HG02973 (cell line): ENCODE results near the gene AKAP6.

Experiments used
- ATAC-seq: cut with Tn5 transposase; IDR thresholded peaks from one replicate; pipeline ENCODE4 v1.9.1; 2021; ENCODE audit warnings: moderate library complexity; ENCODE audit not compliant: unreplicated experiment

Gene AKAP6

GRCh38 chr14:32404784-32405573, 75.9 kb downstream of the AKAP6 start:
- ATAC-seq: no peak

- no peak for ATAC-seq
Observed at GRCh38 chr14:32405856-32406255, 76.8 kb downstream of the AKAP6 start.

- no peak for ATAC-seq
Observed at GRCh38 chr14:32407130-32407529, 78.0 kb downstream of the AKAP6 start.

DNA sequence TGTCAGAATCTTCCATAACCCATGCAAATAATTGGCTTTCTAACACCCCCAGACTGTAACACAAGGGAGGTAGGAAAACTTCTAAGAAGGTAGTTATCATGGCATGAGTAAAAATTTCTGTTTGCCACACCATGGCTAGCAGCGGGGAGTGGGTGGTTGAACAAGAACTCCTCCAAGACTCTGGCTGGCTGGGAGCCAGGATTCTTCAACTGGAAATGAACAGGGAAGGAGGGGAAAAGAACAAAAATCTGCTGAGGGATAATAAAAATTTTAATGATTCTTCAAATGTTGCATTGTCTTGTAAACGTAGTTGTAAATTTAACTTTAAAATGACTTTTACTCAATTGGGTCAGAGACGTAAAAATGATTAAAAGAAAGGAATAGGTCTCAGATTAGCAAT, 78.9 kb downstream of the AKAP6 start:
- no peak for ATAC-seq

DNA sequence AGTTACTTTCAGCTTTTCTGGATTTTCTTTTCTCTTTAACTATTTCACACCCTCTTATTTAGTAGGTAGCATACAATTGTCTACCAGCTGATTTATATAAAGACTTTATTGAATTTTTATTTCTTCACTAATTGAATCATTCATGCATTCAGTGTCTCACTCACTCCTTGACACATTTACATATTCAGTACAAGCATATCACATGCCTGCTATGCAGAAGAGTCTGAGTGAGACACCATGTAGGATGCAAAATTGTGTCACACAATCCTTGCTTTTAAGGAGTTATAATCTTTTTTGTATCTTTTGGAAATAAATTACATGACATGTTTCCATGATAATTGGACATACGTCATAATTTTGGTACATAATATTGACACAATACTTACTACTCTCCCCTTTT, 83.0 kb downstream of the AKAP6 start:
- ATAC-seq: no peak

DNA sequence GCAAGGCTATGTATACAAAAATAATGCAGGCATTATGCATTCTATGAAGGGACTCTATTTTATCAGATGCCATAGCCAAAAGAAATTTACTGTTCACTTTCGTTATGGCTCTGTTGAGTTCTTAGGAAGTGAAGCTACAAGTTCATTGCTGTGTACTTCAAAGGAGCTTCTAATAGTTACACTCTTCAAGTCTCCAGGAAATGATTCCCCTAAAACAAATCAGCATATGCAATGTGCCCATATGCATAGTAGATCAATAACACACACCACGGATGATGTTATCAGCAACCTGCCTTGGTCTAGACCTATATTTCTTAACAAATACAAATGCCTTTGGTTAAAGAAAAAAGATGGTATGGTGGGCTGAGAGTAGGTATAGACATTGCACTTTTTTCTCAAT, 83.4 kb downstream of the AKAP6 start:
- ATAC-seq: no peak

DNA sequence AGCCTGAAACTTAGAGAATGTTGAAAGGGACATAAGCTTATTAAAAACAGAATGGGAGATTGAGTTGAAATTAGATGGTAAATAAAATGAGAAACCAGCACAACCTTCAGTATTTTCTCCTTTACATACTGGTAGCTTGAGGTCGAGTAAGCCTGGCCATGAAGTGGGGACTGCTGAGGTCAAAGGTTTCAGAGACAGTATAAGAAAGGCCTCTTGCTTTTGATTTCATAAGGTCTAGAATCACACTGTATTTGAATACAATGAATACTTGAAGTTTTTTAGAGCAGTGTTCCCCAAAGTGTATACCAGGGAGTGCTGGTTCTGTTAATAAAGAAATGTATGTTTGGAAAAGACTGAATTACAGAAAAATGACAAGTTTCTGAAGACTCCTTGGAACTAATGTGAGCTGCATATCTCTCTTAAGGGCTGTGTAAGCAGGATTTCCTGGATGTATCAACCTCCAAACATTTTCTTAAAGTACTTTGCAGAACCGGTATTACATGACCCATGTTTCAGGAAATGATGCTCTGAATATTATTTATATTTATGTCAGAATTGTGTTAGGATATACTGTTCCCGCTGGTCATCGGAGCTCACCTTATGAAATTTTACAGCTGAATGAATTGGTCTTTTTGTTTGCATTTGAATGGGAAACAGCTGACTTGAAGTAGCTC, 85.0 kb downstream of the AKAP6 start:
- ATAC-seq: no peak

GRCh38 chr14:32414808-32415255, 85.7 kb downstream of the AKAP6 start:
- ATAC-seq: no peak

DNA sequence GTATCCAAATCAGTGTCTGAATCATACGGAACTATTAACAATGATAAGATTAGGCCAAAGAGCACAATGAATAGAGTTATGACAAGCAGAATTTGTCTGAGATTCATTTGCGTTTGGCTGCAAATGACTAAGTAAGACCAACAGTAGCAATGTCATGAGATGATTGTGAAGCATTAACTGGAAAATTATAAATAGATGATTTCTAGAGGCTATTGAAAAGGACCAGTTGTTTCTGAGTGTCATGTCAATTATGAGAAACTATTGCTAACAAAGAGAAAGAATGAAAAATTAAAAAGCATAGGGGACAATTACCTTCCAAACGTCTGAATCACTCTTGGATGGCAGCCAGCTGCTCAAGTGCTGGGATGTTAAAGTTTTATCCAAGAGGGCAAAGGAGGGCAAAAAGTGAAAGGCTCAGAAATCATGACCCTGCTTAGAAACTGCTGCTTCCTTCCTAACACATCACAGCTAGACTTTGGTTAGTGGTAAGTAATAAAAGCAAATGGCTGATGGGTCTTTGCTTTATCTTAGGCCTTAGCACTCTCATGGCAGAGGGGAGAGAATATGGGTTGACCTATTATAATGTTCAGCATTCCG, 89.0 kb downstream of the AKAP6 start:
- ATAC-seq: no peak

DNA sequence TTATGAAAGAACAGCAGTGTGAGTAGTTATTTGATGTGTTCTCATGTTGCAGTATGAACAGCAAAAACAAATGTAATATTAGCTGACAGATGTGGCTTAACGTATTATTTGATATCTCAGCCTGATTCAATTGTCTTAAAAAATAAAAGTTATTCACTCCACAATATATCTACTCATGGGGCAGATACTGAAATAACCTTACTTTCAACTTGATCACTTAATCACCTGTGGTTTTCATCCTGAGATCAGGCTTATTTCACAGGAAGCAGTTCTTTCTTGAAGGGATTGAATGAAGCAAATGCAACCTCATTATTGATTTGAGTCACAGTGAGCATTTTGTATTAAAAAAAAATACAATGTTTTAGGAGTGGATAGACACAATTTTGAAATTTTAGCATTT, 90.3 kb downstream of the AKAP6 start:
- no peak for ATAC-seq

GRCh38 chr14:32421781-32422180, 92.7 kb downstream of the AKAP6 start:
- no peak for ATAC-seq

DNA sequence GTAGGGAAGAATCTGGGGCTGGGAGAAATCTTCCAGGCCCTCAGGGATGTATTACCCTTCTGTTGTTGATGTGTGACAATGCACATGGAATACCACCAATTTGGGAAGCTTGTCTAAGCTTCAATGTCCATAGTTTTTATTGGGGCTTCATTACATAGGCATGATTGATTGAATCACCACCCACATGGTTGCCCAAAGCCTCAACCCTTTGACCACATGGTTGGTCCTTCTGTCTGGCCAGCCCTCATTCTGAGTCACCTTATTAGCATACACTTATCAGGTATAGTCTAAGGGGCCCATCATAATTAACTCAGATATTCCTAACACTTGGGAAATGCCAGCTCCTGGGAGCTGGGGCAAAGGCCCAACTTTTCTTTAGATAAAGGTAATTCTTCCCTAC, 93.3 kb downstream of the AKAP6 start:
- no peak for ATAC-seq

DNA sequence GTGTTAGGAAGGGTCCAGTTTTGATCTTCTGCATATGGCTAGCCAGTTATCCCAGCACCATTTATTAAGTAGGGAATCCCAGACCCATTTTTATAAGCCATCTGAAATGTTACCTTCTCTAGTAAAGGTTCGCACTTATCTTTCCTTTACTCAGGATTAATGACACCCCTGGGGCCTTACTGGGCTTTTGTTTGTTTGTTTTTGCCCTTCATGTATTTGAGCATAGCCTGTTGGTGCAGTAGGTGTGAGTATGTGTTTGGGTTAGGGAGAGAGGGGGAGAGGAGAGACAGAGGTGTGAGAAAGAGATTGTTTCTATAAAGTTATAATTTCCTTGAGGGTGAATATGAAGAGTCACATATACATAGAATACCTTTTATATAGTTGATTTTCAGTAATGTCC, 96.9 kb downstream of the AKAP6 start:
- no peak for ATAC-seq

DNA sequence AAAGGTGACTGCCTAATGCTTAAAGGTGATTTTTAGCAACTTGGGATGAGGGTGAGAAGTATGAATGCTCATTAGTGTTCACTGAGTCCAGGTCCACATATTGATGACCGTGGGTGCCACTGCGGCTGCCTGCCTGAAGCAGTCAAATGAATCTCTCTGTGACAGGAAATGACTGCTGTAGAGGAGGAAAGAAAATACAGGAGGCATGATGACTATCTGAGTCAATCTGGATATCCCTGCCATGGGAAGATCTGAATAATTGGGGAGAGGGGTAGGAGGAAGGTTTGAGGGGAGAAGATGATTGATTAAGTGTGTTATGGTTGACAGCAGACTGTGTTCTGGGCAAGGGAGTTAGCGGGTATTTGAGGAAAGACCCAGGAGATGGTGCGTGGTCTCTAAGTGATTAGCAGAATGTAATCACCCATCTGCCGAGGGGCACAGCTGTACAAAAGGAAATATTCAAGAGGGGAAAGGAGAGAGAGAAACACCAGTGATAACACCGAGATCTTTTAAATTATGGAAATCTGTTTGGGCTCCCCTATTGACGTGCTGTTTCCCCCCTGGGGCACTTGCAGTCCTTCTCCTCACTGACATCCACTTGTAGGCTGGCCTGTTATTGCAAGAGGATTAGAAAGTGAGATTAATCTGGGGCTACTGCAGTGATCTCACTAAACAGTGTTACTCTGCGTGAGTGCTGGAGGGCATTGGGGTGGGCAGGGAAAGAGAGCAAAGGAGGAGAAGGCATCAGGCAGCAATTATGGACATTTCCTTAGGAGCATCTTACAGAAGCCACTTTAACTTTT, 97.7 kb downstream of the AKAP6 start:
- ATAC-seq: no peak

- ATAC-seq: no peak
Observed at GRCh38 chr14:32427726-32428528, 98.8 kb downstream of the AKAP6 start.

DNA sequence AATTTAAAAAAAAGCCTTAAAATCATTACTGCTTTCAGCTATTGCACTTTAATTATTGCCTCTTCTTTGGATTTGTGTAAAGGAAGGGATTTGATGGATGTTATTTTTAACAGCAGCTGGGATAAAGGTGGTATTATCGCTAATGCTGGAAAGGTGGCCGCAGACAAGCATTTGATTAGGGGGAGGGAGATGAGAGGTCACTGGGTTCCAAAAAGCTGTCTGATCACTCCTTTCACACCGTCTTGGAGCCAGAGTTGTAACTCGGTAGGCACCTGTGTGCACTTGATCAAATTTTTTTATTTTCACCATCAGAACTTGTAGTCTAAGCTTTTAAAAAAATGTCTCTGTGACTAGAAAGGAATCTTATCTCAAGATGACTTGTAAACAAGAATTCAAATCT, 99.8 kb downstream of the AKAP6 start:
- no peak for ATAC-seq

DNA sequence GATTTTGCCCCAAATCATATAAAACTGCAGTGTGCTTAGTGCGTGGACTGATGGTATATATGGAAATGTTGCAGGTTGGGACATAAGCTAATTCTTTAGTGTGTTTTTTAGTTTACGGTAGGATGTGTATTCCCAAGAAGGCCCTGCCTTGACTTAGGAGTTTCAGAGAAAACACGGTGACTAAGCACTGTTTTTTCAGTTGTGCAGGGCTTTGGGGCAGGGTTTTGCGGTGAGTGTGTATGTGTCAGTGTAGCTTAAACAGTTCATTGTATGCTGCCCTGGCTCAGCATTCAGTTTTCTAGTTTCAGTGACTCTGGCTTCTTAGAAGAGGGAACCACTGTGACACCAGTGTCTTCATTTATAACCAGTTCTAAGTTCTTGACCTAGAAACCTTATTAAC, 101.2 kb downstream of the AKAP6 start:
- no peak for ATAC-seq

GRCh38 chr14:32432813-32433538, 103.9 kb downstream of the AKAP6 start:
- ATAC-seq: no peak

DNA sequence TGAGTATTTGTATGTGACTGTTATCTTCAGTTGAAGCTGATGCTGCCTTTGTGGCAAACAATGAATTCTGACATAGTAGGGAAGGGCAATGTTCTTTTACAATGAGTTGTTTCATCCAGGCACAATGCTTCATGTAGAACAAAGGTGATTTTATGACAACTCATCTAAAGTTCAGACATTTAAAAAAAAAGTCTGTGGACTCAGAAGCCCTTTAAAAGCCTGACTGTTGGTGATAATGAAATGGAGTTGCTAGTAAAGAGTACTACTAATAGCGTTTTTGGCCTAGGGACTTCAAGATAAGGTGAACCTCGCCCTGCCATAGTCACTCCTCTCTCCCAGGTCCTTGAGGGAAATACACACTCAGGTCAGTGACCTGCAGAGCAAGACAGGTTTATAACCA, 105.1 kb downstream of the AKAP6 start:
- ATAC-seq: no peak

DNA sequence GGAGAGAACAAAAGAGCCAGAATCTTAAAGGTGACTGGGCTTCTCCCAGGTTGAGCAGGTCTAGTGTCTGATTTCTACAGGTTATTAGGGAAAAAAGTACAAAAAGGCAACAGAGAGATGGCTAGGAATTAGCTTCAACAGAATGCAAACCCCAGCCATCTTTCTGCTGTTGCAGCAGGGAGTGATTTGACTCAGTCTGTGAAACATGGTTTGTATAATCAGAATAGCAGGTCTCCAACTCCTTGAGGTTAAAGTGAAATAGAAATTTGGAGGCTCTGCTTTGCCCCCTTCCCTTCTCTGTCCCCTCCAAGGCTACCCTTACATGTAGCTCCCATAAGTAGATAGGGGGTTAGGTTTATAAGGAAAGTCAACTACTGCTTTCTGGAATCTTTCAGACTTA, 105.8 kb downstream of the AKAP6 start:
- ATAC-seq: no peak
